ENCODE data around the gene RDH5. TPM values are rescaled to one million over a fixed set of nuclear protein-coding genes. Genes with fewer than 3 reads are reported as not detected.

The RDH5 gene
- total and polyA plus RNA-seq, 2 of the 4 experiments (the other 2 are of a cell fraction), result 7.3 to 18.8 TPM

DNA sequence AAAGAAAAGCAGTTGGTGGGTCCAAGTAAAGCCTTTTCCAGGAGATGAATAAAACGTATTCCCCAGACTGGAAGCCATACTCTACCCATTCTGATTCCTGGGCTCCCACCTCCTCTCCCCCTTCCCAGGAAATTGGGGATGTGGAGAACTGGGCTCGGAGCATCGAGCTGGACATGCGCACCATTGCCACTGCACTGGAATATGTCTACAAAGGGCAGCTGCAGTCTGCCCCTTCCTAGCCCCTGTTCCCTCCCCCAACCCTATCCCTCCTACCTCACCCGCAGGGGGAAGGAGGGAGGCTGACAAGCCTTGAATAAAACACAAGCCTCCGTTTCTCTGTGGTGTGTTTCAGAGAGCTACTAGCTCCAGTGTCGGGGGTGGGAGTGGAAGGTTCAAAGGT, 822 bp upstream of the RDH5 start:
- Histone ChIP-seq H3K79me1 (ENCODE audit: low read depth in 1 of 2, low read length in 2 of 2) (peaks cover 22 to 69% of the 10 kb centered on the region in 2 experiments), H3K18ac (ENCODE audit: low read depth, low read length) (no peak overlapping the region), H2BK5ac (ENCODE audit: low read depth, low read length, poor library complexity, severe bottlenecking) (peak overlapping the region; percentile 84), H2BK15ac (ENCODE audit: low read depth, low read length) (no peak overlapping the region), H3K4me3 (ENCODE audit: insufficient read depth, low read depth, low read length) (no peak overlapping the region), H3K9me1 (ENCODE audit: insufficient read depth, low read length) (peaks cover 32% of the 10 kb centered on the region), H3K36me3 (ENCODE audit: control insufficient read depth, insufficient read depth, low read length) (peaks cover 16% of the 10 kb centered on the region), H2AK5ac (ENCODE audit: low read depth, low read length) (peak overlapping the region; percentile 68), H3K14ac (replicated peaks; ENCODE audit: low read depth, low read length) (no peak overlapping the region), H3K9ac (ENCODE audit: low read depth, low read length) (no peak overlapping the region), H3K27ac (ENCODE audit: insufficient read depth, low read length) (peak overlapping the region; percentile 30), H3K4me2 (ENCODE audit: low read depth, low read length) (no peak overlapping the region), H4K8ac (ENCODE audit: low read depth in 2 of 2, low read length in 2 of 2) (0 out of 4 replicates have a peak overlapping the region, but pooled peaks of 1 of the 2 experiments have one; percentile 14), H3K56ac (ENCODE audit: extremely low read depth, insufficient read depth, low read length) (no peak overlapping the region), H2AFZ (replicated peaks; ENCODE audit: low read length, poor library complexity) (peak overlapping the region; percentile 38), H2AK9ac (replicated peaks; ENCODE audit: low read depth, low read length, poor library complexity) (peak overlapping the region; percentile 80), H3K4me1 (ENCODE audit: control insufficient read depth, insufficient read depth, low read length) (peaks cover 36% of the 10 kb centered on the region), H4K91ac (ENCODE audit: insufficient read depth, low read depth, low read length) (peak overlapping the region; percentile 25; the same call in 1 of the 2 replicates), H3K27me3 (ENCODE audit: control insufficient read depth, insufficient read depth, low read length) (no peaks in the 10 kb centered on the region), H2BK120ac (ENCODE audit: low read depth, low read length) (0 out of 2 replicates have a peak overlapping the region, but pooled peaks have one; percentile 27), H2BK20ac (ENCODE audit: low read depth, low read length) (no peak overlapping the region), H3K4ac (ENCODE audit: low read depth, low read length) (peak overlapping the region; percentile 76), H3K23ac (ENCODE audit: low read depth, low read length) (no peak overlapping the region), H4K5ac (ENCODE audit: low read depth, low read length) (peak overlapping the region; percentile 6; the same call in 1 of the 2 replicates), H3K9me3 (ENCODE audit: control insufficient read depth, insufficient read depth, low read length) (no peaks in the 10 kb centered on the region), H4K20me1 (ENCODE audit: insufficient read depth, low read length) (peaks cover 30% of the 10 kb centered on the region)
- ChIA-PET POLR2A (ENCODE audit: unreplicated experiment) (interaction anchor here (2.1 kb wide), 1 partner anchor 10 kb away, joined by 8 read pairs; no protein-coding TSS in a partner anchor), CTCF (interaction anchor here (0.5 to 1.3 kb wide), 3 partner anchors 18 to 134 kb away, joined by 3 to 5 read pairs (median 4); no protein-coding TSS in a partner anchor)
- BruUV-seq (replicated peaks), result no TSS peak
- no peak for DNase-seq
- in situ Hi-C loops (cut with MboI; ENCODE audit: low sequenced_read_pairs), result no loop called here
- ATAC-seq (ENCODE audit: low read depth), result no peak
- dilution Hi-C loops (cut with HindIII; ENCODE audit: low sequenced_read_pairs, unreplicated experiment), result no loop called here
- no peak for TF ChIP-seq CEBPB (IDR thresholded peaks at IDR 0.05; ENCODE audit: low read depth, low read length)
- TF ChIP-seq CHD1 (IDR thresholded peaks at IDR 0.05; ENCODE audit: low read depth, low read length), result no peak
- TF ChIP-seq, protein P1, sequence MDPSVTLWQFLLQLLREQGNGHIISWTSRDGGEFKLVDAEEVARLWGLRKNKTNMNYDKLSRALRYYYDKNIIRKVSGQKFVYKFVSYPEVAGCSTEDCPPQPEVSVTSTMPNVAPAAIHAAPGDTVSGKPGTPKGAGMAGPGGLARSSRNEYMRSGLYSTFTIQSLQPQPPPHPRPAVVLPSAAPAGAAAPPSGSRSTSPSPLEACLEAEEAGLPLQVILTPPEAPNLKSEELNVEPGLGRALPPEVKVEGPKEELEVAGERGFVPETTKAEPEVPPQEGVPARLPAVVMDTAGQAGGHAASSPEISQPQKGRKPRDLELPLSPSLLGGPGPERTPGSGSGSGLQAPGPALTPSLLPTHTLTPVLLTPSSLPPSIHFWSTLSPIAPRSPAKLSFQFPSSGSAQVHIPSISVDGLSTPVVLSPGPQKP (IDR thresholded peaks at IDR 0.05; ENCODE audit: borderline replicate concordance, low read depth, low read length), result no peak
- TF ChIP-seq POLR2A (IDR thresholded peaks at IDR 0.05; ENCODE audit: low read depth, low read length), result no peak
- TF ChIP-seq SMC3 (IDR thresholded peaks at IDR 0.05; ENCODE audit: low read depth, low read length), result no peak
- no peak for TF ChIP-seq BHLHE40 (IDR thresholded peaks at IDR 0.05; ENCODE audit: low read depth, low read length)
- no peak for TF ChIP-seq MAFK (IDR thresholded peaks at IDR 0.05; ENCODE audit: low read depth, low read length)
- no peak for TF ChIP-seq RFX5 (IDR thresholded peaks at IDR 0.05; ENCODE audit: low read depth, low read length)
- TF ChIP-seq FOS (IDR thresholded peaks at IDR 0.05; ENCODE audit: low read depth, low read length), result no peak
- no CpG with 5 or more reads among the region's 7 CpGs for WGBS, 2 experiments (ENCODE audit: extremely low coverage in 2 of 2, insufficient read length in 1 of 2)
- intact Hi-C loops (cut with micrococcal nuclease), result no loop called here
